AG04449 (cell line): ENCODE measurements around the gene SLC25A12.

Source experiments
- CTCF ChIA-PET: fragments of 350-600 bp; formaldehyde crosslinking; extraction: SDS; loops from one replicate; lab custom pipeline; 2021; ENCODE audit warnings: antibody characterized with exemption; lab: Yijun Ruan, JAX
- POLR2A ChIA-PET: fragments of 400-600, 350-600 bp; formaldehyde crosslinking; extraction: SDS; loops from one replicate; lab custom pipeline; 2020; ENCODE audit warnings: antibody characterized with exemption, inconsistent platforms; lab: Yijun Ruan, JAX
- DNase-seq: peaks from one replicate; pipeline ENCODE4 v3.0.0-alpha.2; 2010; ENCODE audit warnings: low read depth, low spot score
- H3K4me3 ChIP-seq: 2 replicates; pipeline ENCODE4 v1.5.1; 2011; ENCODE audit warnings: low read depth, mild to moderate bottlenecking, control low read depth, low read length
- CTCF ChIP-seq: IDR thresholded peaks from one replicate; pipeline ENCODE4 v1.5.1; 2011; ENCODE audit warnings: mild to moderate bottlenecking, moderate library complexity, low read length, control low read depth, inconsistent platforms; ENCODE audit not compliant: insufficient read depth; ENCODE audit errors: missing control alignments

Gene SLC25A12

GRCh38 chr2:171846894-171847293 lies 47.1 kb downstream of the SLC25A12 start:
- POLR2A ChIA-PET = no interaction called here
- no peak for DNase-seq
- no peak overlapping the region for H3K4me3 ChIP-seq
- CTCF ChIA-PET = no interaction called here
- no peak for TF ChIP-seq CTCF

GRCh38 chr2:171841996-171842395 lies 52.0 kb downstream of the SLC25A12 start:
- ChIA-PET POLR2A (no interaction called here), CTCF (interaction anchor here (1.5 kb wide), 1 partner anchor 11 kb away, joined by 4 read pairs; no protein-coding TSS in a partner anchor)
- no peak for DNase-seq
- no peak for TF ChIP-seq CTCF
- no peak overlapping the region for H3K4me3 ChIP-seq

GRCh38 chr2:171837736-171838135 lies 56.3 kb downstream of the SLC25A12 start:
- no peak for DNase-seq
- H3K4me3 ChIP-seq = no peak overlapping the region
- CTCF ChIA-PET = no interaction called here
- TF ChIP-seq CTCF = no peak
- POLR2A ChIA-PET = no interaction called here

- H3K4me3 ChIP-seq = no peak overlapping the region
- POLR2A ChIA-PET = no interaction called here
- DNase-seq = peak; percentile 29
- no peak for TF ChIP-seq CTCF
- CTCF ChIA-PET = no interaction called here
Observed at GRCh38 chr2:171836146-171836910, 57.7 kb downstream of the SLC25A12 start.

GRCh38 chr2:171835386-171835785 lies 58.7 kb downstream of the SLC25A12 start:
- no peak for DNase-seq
- no peak overlapping the region for H3K4me3 ChIP-seq
- ChIA-PET CTCF (no interaction called here), POLR2A (no interaction called here)
- TF ChIP-seq CTCF = no peak

GRCh38 chr2:171834286-171834685 lies 59.8 kb downstream of the SLC25A12 start:
- CTCF ChIA-PET = no interaction called here

More at GRCh38 chr2:171834286-171834685, 59.8 kb downstream of the SLC25A12 start:
- H3K4me3 ChIP-seq = no peak overlapping the region
- DNase-seq = no peak
- POLR2A ChIA-PET = no interaction called here
- no peak for TF ChIP-seq CTCF
